Mesodermal cell (in vitro differentiated cells): ENCODE data around the gene SOX5.

ENCODE experiments used
- H3K27ac ChIP-seq: 2 replicates; pipeline ENCODE4 v1.7.0; 2013; ENCODE audit warnings: mild to moderate bottlenecking, low read depth, low read length, moderate library complexity; ENCODE audit not compliant: severe bottlenecking
- H3K36me3 ChIP-seq: 2 replicates; pipeline ENCODE4 v1.7.1; 2013; ENCODE audit warnings: mild to moderate bottlenecking, low read length, moderate library complexity; ENCODE audit not compliant: control insufficient read depth, insufficient read depth
- H3K4me1 ChIP-seq: one replicate; pipeline ENCODE4 v1.7.1; 2013; ENCODE audit warnings: mild to moderate bottlenecking, low read length; ENCODE audit not compliant: insufficient read depth, control insufficient read depth, poor library complexity, severe bottlenecking
- H3K4me3 ChIP-seq: 2 replicates; pipeline ENCODE4 v1.7.0; 2013; ENCODE audit warnings: low read length, control low read depth, mild to moderate bottlenecking; ENCODE audit not compliant: insufficient read depth, poor library complexity, severe bottlenecking; ENCODE audit errors: extremely low read depth
- H3K9me3 ChIP-seq: 2 replicates; pipeline ENCODE4 v1.7.1; 2013; ENCODE audit warnings: mild to moderate bottlenecking, low read length, moderate library complexity; ENCODE audit not compliant: control insufficient read depth
- WGBS, 2 experiments: methylation state at CpG; one replicate each; pipeline ENCODE4 v1.1.5; 2013; ENCODE audit warnings: missing lambda C conversion rate in 2 of 2; ENCODE audit not compliant: insufficient coverage in 2 of 2; 5-methylcytosine and 5-hydroxymethylcytosine counted together

The SOX5 gene

DNA sequence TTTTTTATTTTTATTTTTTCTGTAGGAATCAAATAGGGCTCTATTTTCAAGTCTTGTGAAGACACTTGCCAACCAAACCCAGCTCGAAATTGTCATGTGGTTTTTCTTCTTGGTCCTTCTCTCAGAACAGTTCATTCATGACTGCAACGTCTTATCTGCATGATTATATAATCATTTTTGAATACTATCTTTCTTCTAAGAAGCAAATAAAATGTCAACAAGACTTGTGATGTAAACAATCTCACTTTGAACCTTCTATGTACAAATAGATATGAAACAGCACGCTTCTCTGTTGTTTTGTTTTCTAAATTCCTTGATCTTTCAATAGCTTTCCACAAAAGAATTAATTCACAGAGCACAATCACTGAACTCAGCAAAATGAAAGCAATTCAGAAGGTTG, 320.7 kb downstream of the SOX5 start:
- Histone ChIP-seq H3K4me1 (no peaks in the 10 kb centered on the region), H3K27ac (no peak overlapping the region), H3K4me3 (no peak overlapping the region), H3K9me3 (no peaks in the 10 kb centered on the region), H3K36me3 (peaks cover 3% of the 10 kb centered on the region)
- WGBS, 2 experiments: 67 to 90% methylated on average over 1 to 2 of the region's 3 CpGs

GRCh38 chr12:23626791-23627190, 322.7 kb downstream of the SOX5 start:
- Histone ChIP-seq H3K9me3 (no peaks in the 10 kb centered on the region), H3K4me1 (no peaks in the 10 kb centered on the region), H3K36me3 (no peaks in the 10 kb centered on the region), H3K4me3 (no peak overlapping the region), H3K27ac (no peak overlapping the region)
- no CpG with 5 or more reads among the region's 3 CpGs for WGBS, 2 experiments

GRCh38 chr12:23621900-23622299, 327.6 kb downstream of the SOX5 start:
- Histone ChIP-seq H3K9me3 (no peaks in the 10 kb centered on the region), H3K27ac (no peak overlapping the region), H3K4me1 (no peaks in the 10 kb centered on the region), H3K36me3 (no peaks in the 10 kb centered on the region), H3K4me3 (no peak overlapping the region)
- WGBS, 2 experiments: no CpG with 5 or more reads among the region's 2 CpGs

DNA sequence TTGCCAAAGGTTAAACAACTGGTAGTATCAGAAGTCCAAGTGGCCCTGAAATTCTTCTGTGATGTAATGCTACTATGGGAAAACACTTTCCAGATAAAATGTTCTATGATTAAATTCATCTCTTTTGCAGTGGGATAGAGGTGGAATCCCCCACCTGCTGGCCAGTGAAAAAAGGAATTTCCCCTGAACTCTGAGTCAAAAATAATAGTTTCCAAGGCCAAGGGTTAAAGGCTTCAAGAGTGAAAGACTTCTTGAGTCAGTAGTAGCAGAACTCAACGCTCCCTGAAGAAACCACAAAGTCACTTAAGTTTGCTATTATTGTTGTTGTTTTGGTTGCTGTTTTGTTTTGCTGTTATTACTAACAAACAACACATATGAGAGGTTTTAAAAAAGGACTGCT, 330.8 kb downstream of the SOX5 start:
- Histone ChIP-seq H3K36me3 (no peaks in the 10 kb centered on the region), H3K9me3 (no peaks in the 10 kb centered on the region), H3K4me3 (no peak overlapping the region), H3K27ac (no peak overlapping the region), H3K4me1 (no peaks in the 10 kb centered on the region)
- no CpG with 5 or more reads among the region's 1 CpG for WGBS, 2 experiments

DNA sequence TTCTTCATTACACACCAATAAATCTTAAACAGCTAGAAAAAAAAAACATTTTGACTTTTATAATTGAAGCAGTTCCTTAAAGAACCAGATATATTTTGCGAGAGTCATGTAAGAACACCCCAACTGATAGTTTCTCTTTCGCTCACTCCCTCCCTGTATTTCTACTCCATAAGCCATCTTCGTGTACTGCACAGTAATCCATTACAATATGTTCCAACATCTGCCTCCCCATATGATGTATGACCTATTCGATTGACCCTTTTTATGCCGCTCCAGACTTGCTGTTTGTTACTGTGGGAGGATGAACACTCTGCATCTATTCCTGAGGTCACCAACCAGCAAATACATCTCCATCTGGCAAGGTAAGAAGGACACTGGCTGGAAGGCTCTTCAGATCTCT, 331.7 kb downstream of the SOX5 start:
- no peaks in the 10 kb centered on the region for H3K4me1 ChIP-seq
- H3K9me3 ChIP-seq: no peaks in the 10 kb centered on the region
- H3K36me3 ChIP-seq: no peaks in the 10 kb centered on the region
- H3K4me3 ChIP-seq: no peak overlapping the region
- 84 to 94% methylated on average over 2 to 3 of the region's 5 CpGs for WGBS, 2 experiments
- no peak overlapping the region for H3K27ac ChIP-seq

DNA sequence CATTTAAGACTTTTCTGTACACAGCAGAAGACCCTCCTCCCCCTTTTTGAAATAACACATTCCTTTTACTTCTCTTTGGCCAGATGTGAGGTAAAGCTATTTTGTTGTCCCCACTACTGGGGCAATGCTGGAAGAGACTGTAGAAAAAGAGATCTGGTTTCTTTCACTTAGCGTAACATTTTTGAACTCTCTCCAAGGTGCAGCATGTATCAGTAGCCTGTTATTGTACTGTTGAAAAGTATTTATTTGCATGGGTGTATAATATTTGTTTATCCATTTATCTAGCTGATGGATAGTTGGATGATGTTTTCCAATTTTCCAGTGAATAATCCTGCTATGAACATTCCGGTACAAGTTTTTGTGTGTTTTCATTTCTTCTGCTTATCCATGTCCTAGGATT, 335.2 kb downstream of the SOX5 start:
- no peaks in the 10 kb centered on the region for H3K36me3 ChIP-seq
- WGBS, 2 experiments: 100% methylated on average over 1 to 2 of the region's 2 CpGs
- no peak overlapping the region for H3K27ac ChIP-seq
- H3K4me1 ChIP-seq: no peaks in the 10 kb centered on the region
- H3K9me3 ChIP-seq: no peaks in the 10 kb centered on the region
- no peak overlapping the region for H3K4me3 ChIP-seq

- WGBS, 2 experiments: 84 to 94% methylated on average over 2 of the region's 4 CpGs
- Histone ChIP-seq H3K4me3 (no peak overlapping the region), H3K27ac (no peak overlapping the region), H3K4me1 (no peaks in the 10 kb centered on the region), H3K36me3 (no peaks in the 10 kb centered on the region), H3K9me3 (no peaks in the 10 kb centered on the region)
Measured at GRCh38 chr12:23611320-23611719, 338.1 kb downstream of the SOX5 start.

DNA sequence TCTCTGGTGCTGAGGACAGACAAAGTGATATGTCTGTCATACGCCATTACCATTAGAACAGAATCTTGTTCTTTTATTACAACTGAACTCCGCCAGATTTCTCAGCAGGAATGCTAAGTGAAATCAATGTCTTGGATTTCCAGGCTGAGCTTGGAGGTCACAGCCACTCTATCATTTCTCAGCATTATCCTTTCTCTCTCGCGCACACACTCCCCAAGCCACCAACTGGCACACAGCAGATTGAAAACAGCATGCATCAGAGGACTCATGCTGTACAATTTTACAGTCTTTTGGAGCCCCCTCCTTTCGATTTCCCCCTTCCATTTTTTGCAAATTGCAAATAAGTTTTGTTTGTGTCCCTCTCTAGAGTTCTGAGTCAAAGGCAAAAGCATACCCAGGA, 348.6 kb downstream of the SOX5 start:
- no peaks in the 10 kb centered on the region for H3K4me1 ChIP-seq
- no peak overlapping the region for H3K27ac ChIP-seq
- H3K4me3 ChIP-seq: no peak overlapping the region
- H3K9me3 ChIP-seq: peaks cover 3% of the 10 kb centered on the region
- WGBS, 2 experiments: 89 to 92% methylated on average over 4 to 5 of the region's 5 CpGs
- peaks cover 9% of the 10 kb centered on the region for H3K36me3 ChIP-seq

DNA sequence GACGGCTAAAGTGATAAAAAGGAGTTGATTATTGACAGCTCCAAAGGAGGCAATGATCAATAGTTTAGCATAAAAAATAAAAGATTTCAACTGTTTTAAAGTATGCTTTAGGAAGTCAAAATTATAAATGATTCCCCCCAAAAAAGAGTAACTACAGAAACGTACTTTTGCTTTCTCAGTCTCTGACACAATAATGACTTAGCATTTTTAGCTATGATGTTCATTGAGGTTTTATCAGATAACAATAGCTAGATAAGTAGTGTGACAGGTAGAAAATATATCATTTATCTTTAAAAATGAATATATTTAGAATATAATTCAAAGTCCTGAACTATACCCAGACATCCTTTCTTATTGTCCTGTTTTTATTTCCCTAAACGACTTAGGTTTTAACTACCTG, 352.9 kb downstream of the SOX5 start:
- H3K4me1 ChIP-seq: no peaks in the 10 kb centered on the region
- no peak overlapping the region for H3K4me3 ChIP-seq
- no peaks in the 10 kb centered on the region for H3K36me3 ChIP-seq
- H3K27ac ChIP-seq: no peak overlapping the region
- peaks cover 3% of the 10 kb centered on the region for H3K9me3 ChIP-seq
- WGBS, 2 experiments: no CpG with 5 or more reads among the region's 3 CpGs

- Histone ChIP-seq H3K27ac (no peak overlapping the region), H3K4me3 (no peak overlapping the region), H3K4me1 (no peaks in the 10 kb centered on the region), H3K36me3 (no peaks in the 10 kb centered on the region), H3K9me3 (no peaks in the 10 kb centered on the region)
- 100% methylated on average over 1 of the region's 4 CpGs; no CpG with 5 or more reads in 1 of the 2 experiments for WGBS, 2 experiments
Measured at GRCh38 chr12:23587833-23588559, 361.5 kb downstream of the SOX5 start.

DNA sequence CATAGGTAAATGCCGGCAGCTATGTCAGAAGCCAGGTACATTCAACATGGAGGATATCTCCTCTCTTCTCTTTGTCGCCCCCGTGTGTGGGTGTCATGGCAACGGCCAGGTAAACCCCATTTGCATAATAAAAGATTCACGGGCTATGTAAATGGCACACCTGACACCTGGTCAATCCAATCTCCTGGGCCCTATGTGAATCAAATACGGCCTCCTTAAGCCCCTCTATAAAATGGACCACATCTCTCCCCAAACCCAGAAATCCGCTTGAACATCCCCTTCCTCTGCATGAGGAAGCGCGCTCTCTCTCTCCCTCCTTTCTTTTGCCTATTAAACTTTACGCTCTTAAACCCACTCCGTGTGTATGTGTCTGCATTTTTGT, 363.7 kb downstream of the SOX5 start:
- Histone ChIP-seq H3K4me3 (no peak overlapping the region), H3K4me1 (no peaks in the 10 kb centered on the region), H3K27ac (no peak overlapping the region), H3K9me3 (no peaks in the 10 kb centered on the region), H3K36me3 (no peaks in the 10 kb centered on the region)
- WGBS, 2 experiments: 76 to 79% methylated on average over 11 of the region's 11 CpGs
